ENCODE data around the gene ADRB2.

Gene ADRB2

DNA sequence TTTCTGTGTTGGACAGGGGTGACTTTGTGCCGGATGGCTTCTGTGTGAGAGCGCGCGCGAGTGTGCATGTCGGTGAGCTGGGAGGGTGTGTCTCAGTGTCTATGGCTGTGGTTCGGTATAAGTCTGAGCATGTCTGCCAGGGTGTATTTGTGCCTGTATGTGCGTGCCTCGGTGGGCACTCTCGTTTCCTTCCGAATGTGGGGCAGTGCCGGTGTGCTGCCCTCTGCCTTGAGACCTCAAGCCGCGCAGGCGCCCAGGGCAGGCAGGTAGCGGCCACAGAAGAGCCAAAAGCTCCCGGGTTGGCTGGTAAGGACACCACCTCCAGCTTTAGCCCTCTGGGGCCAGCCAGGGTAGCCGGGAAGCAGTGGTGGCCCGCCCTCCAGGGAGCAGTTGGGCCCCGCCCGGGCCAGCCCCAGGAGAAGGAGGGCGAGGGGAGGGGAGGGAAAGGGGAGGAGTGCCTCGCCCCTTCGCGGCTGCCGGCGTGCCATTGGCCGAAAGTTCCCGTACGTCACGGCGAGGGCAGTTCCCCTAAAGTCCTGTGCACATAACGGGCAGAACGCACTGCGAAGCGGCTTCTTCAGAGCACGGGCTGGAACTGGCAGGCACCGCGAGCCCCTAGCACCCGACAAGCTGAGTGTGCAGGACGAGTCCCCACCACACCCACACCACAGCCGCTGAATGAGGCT lies at the start of gene ADRB2:
TSS of gene ADRB2 (plus strand) at position 559 of the 686 bp plus-strand sequence. CDS start 221 bp downstream, outside the sequence.
- Histone ChIP-seq H3K4me3 (peak within 1 kb of the TSS; percentile 58 to 71), H3K36me3 (no peaks in the 10 kb centered on the region), H3K9me3 (no peaks in the 10 kb centered on the region), H3K4me1 (peaks cover 0 to 43% (median 7%) of the 10 kb centered on the region in 4 donors), H3K27ac (peak within 1 kb of the TSS; percentile 74 to 78), H3K27me3 (no peaks in the 10 kb centered on the region)
- DNase-seq, result peak; percentile 93 to 98
- TF ChIP-seq CTCF (IDR thresholded peaks at IDR 0.05), result no peak
- intact Hi-C loops (cut with DNase I; ENCODE audit: low total_unique reads), result loop anchor here (10.0 kb wide), 1 partner anchor 91 kb away; no protein-coding TSS in a partner anchor

GRCh38 chr5:148776780-148777179 lies 49.6 kb upstream of the ADRB2 start:
- DNase-seq, result no peak
- no peak overlapping the region for H3K27ac ChIP-seq
- H3K27me3 ChIP-seq, result no peaks in the 10 kb centered on the region
- H3K9me3 ChIP-seq, result no peaks in the 10 kb centered on the region
- H3K36me3 ChIP-seq, result no peaks in the 10 kb centered on the region
- no peaks in the 10 kb centered on the region for H3K4me1 ChIP-seq
- H3K4me3 ChIP-seq, result no peak overlapping the region
- intact Hi-C loops (cut with DNase I; ENCODE audit: low total_unique reads), result no loop called here
- TF ChIP-seq CTCF (IDR thresholded peaks at IDR 0.05), result no peak

DNA sequence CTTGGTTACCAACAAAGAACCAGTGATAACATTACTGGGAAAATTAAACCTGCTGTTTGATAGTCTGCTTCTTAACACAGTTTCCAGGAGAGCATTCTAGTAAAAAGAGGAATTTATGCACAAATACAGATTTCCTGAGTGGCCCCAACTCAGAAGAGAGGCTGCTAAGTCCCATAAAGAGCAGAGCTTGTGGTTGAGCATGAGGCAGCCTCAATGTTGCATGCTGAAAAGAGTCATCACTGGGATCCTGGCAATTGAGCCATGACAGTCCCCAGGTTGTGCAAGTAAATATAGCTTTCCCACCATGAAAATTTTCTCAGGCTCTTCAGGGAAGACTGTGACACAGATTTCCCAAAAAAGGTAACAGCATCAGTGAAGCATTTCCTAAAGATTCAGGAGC lies 47.5 kb upstream of the ADRB2 start:
- no peak overlapping the region for H3K4me3 ChIP-seq
- intact Hi-C loops (cut with DNase I; ENCODE audit: low total_unique reads), result no loop called here
- H3K27me3 ChIP-seq, result no peaks in the 10 kb centered on the region
- no peak overlapping the region for H3K27ac ChIP-seq
- TF ChIP-seq CTCF (IDR thresholded peaks at IDR 0.05), result no peak
- H3K36me3 ChIP-seq, result no peaks in the 10 kb centered on the region
- no peaks in the 10 kb centered on the region for H3K4me1 ChIP-seq
- no peaks in the 10 kb centered on the region for H3K9me3 ChIP-seq
- DNase-seq, result no peak

GRCh38 chr5:148780711-148781110 lies 45.7 kb upstream of the ADRB2 start:
- DNase-seq, result no peak
- no peaks in the 10 kb centered on the region for H3K4me1 ChIP-seq
- no peak for TF ChIP-seq CTCF (IDR thresholded peaks at IDR 0.05)
- H3K27me3 ChIP-seq, result no peaks in the 10 kb centered on the region
- H3K36me3 ChIP-seq, result no peaks in the 10 kb centered on the region
- no peaks in the 10 kb centered on the region for H3K9me3 ChIP-seq
- H3K27ac ChIP-seq, result no peak overlapping the region
- no peak overlapping the region for H3K4me3 ChIP-seq
- intact Hi-C loops (cut with DNase I; ENCODE audit: low total_unique reads), result no loop called here

DNA sequence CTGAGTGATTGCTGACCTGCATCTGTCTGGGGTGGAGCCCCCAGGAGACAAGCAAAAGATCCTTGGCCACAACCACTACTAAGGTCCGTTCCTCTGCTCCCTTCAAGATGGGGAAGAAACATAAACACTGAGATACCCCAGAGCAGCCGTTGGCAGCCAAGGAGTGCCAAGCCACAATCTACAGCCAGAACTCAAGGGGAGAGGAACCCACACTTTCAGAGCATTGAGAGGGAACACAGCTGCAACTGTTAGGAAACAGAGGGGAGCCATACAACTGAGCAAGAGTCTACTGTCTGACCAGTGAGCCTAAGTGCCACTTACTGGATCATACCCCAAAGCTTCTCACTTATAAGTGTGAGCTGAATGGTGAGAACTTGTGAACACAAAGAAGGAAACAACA lies 44.6 kb upstream of the ADRB2 start:
- H3K4me3 ChIP-seq, result no peak overlapping the region
- no peak for TF ChIP-seq CTCF (IDR thresholded peaks at IDR 0.05)
- H3K9me3 ChIP-seq, result no peaks in the 10 kb centered on the region
- no peaks in the 10 kb centered on the region for H3K4me1 ChIP-seq
- no peaks in the 10 kb centered on the region for H3K27me3 ChIP-seq
- no peak for DNase-seq
- intact Hi-C loops (cut with DNase I; ENCODE audit: low total_unique reads), result no loop called here
- H3K36me3 ChIP-seq, result no peaks in the 10 kb centered on the region
- no peak overlapping the region for H3K27ac ChIP-seq
